Measurements from ENCODE around the gene GNB4.

GNB4 gene

DNA sequence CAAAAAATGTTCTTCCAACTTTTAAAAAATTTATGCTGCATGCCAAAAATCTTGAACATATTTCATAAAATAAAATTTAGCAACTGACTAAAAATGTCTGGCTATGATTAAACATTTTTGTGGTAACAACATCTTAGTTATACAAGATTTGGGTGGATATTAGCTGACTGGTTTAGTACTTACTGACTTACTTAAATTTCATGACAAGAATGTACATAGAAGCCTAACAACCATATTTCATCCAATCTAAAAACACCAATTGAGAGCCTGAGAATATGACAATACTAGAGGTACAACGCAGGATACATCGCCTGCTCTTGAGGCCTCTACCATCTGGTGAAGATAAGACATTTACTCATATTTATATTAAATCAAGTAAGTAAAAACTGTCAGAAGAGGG lies 34.6 kb downstream of the GNB4 start:
- DNase-seq (ENCODE audit: low read depth), result peak; percentile 72
- no peak overlapping the region for H3K4me3 ChIP-seq (ENCODE audit: control insufficient read depth, low read depth, low read length)
- TF ChIP-seq, protein P1, sequence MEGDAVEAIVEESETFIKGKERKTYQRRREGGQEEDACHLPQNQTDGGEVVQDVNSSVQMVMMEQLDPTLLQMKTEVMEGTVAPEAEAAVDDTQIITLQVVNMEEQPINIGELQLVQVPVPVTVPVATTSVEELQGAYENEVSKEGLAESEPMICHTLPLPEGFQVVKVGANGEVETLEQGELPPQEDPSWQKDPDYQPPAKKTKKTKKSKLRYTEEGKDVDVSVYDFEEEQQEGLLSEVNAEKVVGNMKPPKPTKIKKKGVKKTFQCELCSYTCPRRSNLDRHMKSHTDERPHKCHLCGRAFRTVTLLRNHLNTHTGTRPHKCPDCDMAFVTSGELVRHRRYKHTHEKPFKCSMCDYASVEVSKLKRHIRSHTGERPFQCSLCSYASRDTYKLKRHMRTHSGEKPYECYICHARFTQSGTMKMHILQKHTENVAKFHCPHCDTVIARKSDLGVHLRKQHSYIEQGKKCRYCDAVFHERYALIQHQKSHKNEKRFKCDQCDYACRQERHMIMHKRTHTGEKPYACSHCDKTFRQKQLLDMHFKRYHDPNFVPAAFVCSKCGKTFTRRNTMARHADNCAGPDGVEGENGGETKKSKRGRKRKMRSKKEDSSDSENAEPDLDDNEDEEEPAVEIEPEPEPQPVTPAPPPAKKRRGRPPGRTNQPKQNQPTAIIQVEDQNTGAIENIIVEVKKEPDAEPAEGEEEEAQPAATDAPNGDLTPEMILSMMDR (IDR thresholded peaks at IDR 0.05; ENCODE audit: control insufficient read depth, insufficient read depth, low read depth, low read length, missing control alignments), result no peak

DNA sequence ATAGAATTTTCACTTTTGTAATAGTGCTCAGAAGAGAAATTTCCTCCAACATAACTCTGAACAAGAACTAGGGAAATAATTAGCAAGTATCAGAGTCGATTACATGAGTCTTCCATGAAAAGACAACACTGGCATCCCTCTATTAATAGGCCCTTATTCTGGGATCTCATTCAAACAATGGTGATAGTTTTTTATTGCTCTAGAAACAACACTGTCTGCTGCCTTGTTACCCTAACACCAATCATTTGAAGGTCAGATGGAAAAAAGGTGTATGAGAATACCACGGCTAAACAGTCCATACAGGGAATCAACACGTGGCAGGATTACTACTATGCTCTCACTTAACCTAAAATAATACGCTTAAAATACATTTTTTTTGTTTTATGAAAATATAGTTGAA lies 35.9 kb downstream of the GNB4 start:
- H3K4me3 ChIP-seq (ENCODE audit: control insufficient read depth, low read depth, low read length), result no peak overlapping the region
- no peak for DNase-seq (ENCODE audit: low read depth)
- TF ChIP-seq, protein P1 (IDR thresholded peaks at IDR 0.05; ENCODE audit: control insufficient read depth, insufficient read depth, low read depth, low read length, missing control alignments), result no peak

DNA sequence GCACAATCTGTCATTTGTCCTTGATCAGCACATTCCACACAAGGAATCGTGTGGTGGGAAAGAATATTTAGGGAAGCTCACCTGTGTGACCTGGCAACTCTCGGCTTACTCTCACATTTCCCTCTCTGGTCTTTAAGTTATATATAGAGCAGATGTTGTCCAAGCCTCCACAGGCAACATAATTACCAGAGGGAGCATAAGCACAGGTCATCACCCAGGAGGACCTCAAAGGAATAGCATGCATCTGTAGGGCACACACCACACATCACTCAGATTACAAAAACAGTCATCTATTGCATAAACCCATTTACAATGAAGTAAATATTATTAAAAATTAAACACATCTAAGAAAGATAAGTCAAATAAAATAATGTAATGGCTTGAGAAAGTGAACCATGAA lies 36.5 kb downstream of the GNB4 start:
- H3K4me3 ChIP-seq (ENCODE audit: control insufficient read depth, low read depth, low read length), result no peak overlapping the region
- no peak for DNase-seq (ENCODE audit: low read depth)
- TF ChIP-seq, protein P1 (IDR thresholded peaks at IDR 0.05; ENCODE audit: control insufficient read depth, insufficient read depth, low read depth, low read length, missing control alignments), result no peak

DNA sequence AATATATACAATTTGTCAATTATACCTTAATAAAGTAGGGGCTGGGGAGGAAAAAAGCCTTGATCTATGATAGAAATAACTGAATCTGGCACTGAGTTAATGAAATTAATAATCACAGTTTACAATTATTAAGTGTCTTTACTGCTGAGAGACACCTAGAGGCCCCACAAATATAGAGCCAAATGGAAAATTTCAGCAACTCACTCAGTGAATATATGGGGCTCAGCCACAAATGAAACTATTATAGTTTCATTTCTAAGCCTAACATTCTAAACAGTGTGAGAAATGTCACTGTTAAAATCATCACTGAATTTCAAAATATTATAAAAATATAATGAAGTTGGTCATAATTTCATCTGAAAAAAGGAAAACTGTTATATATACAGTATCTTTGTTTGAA lies 40.3 kb downstream of the GNB4 start:
- H3K4me3 ChIP-seq (ENCODE audit: control insufficient read depth, low read depth, low read length), result no peak overlapping the region
- TF ChIP-seq, protein P1 (IDR thresholded peaks at IDR 0.05; ENCODE audit: control insufficient read depth, insufficient read depth, low read depth, low read length, missing control alignments), result no peak
- DNase-seq (ENCODE audit: low read depth), result no peak

DNA sequence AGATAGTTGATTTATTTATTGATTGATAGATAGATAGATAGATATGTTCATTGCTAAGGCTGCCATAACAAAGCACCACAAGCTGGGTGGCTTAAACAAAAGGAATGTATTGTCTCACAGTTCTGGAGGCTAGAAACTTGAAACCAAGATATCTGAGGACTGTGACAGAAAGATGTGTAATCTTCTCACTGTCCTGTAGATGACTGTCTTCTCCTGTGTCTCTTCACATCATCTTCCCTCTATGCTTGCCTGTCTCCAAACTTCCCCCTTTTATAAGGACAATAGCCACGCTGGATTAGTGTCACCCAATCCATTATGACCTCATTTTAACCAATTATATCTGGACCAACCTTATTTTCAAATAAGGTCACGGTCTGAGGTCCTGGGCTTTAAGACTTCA lies 40.9 kb downstream of the GNB4 start:
- H3K4me3 ChIP-seq (ENCODE audit: control insufficient read depth, low read depth, low read length), result no peak overlapping the region
- TF ChIP-seq, protein P1 (IDR thresholded peaks at IDR 0.05; ENCODE audit: control insufficient read depth, insufficient read depth, low read depth, low read length, missing control alignments), result peak; percentile 21
- DNase-seq (ENCODE audit: low read depth), result no peak

DNA sequence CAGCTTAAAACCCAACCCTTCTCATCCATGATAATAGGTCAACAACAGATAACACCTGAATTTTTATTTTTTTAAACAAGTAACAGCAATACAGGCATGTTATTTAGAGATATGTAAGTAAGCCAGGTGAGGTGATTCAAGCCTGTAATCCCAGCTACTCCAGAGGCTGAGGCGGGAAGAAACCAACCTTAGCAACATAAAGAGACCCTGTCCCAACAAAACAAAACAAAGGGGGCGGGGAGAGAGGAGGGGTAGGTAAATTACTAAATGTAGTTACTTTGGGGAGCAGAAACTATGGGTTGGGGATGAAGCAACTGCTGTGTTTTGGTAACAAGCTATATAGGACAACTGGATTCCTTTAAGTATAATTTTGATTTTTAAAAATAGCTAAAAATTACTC lies 47.0 kb downstream of the GNB4 start:
- no peak for DNase-seq (ENCODE audit: low read depth)
- TF ChIP-seq, protein P1 (IDR thresholded peaks at IDR 0.05; ENCODE audit: control insufficient read depth, insufficient read depth, low read depth, low read length, missing control alignments), result no peak
- H3K4me3 ChIP-seq (ENCODE audit: control insufficient read depth, low read depth, low read length), result no peak overlapping the region

DNA sequence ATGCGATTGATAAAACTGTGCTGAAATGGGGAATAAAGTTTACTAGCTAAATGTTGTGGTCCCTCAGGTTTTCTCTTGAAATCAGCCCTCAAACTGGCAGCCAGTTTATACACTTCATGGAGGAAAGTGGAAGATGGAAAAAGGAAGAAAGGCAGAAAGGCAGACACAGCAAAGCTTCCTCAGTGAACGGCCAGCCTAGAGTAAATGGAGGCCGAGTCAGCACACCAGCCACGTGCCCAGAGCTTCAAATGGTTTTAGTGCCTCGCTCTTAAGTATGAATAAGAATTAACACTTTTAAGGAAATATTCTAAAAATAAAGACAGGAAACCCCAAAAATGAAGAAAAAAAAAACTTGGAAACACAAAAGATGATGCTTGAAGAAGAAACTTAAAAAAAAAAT lies 48.3 kb downstream of the GNB4 start:
- TF ChIP-seq, protein P1 (IDR thresholded peaks at IDR 0.05; ENCODE audit: control insufficient read depth, insufficient read depth, low read depth, low read length, missing control alignments), result no peak
- no peak overlapping the region for H3K4me3 ChIP-seq (ENCODE audit: control insufficient read depth, low read depth, low read length)
- no peak for DNase-seq (ENCODE audit: low read depth)
